Ishikawa (cell line): ENCODE results near the gene DIP2C.

Experiments used
- CEBPB ChIP-seq: IDR thresholded peaks from 2 replicates; pipeline ENCODE4 v1.6.1; 2012
- CREB1 ChIP-seq: IDR thresholded peaks from 2 replicates; pipeline ENCODE4 v1.6.1; 2012; ENCODE audit warnings: low read depth
- EGR1 ChIP-seq: IDR thresholded peaks from 2 replicates; pipeline ENCODE4 v1.6.1; 2012
- EP300 ChIP-seq: IDR thresholded peaks from 2 replicates; pipeline ENCODE4 v1.6.1; 2012; ENCODE audit warnings: borderline replicate concordance
- NFIC ChIP-seq: IDR thresholded peaks from 2 replicates; pipeline ENCODE4 v1.6.1; 2012
- RAD21 ChIP-seq: IDR thresholded peaks from 2 replicates; pipeline ENCODE4 v1.6.1; 2012; ENCODE audit warnings: low read depth
- TAF1 ChIP-seq: IDR thresholded peaks from 2 replicates; pipeline ENCODE4 v1.6.1; 2012; ENCODE audit warnings: low read depth, mild to moderate bottlenecking
- TCF12 ChIP-seq: IDR thresholded peaks from 2 replicates; pipeline ENCODE4 v1.6.1; 2012; ENCODE audit warnings: low read depth
- TEAD4 ChIP-seq: IDR thresholded peaks from 2 replicates; pipeline ENCODE4 v1.6.1; 2012
- YY1 ChIP-seq: IDR thresholded peaks from 2 replicates; pipeline ENCODE4 v1.6.1; 2012; ENCODE audit warnings: low read depth
- ZBTB7A ChIP-seq: IDR thresholded peaks from 2 replicates; pipeline ENCODE4 v1.6.1; 2012; ENCODE audit warnings: low read depth
- TF ChIP-seq, protein P1 (sequence below): IDR thresholded peaks from 2 replicates; pipeline ENCODE4 v1.6.1; 2012; ENCODE audit warnings: low read depth, mild to moderate bottlenecking
- TF ChIP-seq, protein P2 (sequence below): IDR thresholded peaks from 2 replicates; pipeline ENCODE4 v1.6.1; 2012
- TF ChIP-seq, protein P3 (sequence below): IDR thresholded peaks from 2 replicates; pipeline ENCODE4 v1.6.1; 2012

The DIP2C gene

DNA sequence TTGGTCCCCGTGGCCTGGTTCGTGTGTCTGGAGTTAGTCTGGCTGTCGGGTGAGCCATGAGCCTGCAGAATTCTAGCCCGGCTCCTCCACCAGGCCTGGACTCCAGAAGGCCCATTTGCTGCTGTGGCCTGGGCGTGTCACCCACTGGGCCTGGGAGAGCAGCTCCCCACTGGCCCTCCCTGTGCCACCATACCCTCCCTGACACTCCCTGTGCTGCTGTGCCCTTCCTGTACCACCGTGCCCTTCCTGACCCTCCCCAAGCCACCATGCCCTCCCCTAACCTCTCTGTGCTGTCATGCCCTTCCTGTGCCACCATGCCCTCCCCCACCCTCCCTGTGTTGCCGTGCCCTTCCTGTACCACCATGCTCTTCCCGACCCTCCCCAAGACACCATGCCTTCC is 39.1 kb upstream of the DIP2C start:
- TF ChIP-seq TAF1: no peak
- TF ChIP-seq ZBTB7A: no peak
- TF ChIP-seq, protein P1, sequence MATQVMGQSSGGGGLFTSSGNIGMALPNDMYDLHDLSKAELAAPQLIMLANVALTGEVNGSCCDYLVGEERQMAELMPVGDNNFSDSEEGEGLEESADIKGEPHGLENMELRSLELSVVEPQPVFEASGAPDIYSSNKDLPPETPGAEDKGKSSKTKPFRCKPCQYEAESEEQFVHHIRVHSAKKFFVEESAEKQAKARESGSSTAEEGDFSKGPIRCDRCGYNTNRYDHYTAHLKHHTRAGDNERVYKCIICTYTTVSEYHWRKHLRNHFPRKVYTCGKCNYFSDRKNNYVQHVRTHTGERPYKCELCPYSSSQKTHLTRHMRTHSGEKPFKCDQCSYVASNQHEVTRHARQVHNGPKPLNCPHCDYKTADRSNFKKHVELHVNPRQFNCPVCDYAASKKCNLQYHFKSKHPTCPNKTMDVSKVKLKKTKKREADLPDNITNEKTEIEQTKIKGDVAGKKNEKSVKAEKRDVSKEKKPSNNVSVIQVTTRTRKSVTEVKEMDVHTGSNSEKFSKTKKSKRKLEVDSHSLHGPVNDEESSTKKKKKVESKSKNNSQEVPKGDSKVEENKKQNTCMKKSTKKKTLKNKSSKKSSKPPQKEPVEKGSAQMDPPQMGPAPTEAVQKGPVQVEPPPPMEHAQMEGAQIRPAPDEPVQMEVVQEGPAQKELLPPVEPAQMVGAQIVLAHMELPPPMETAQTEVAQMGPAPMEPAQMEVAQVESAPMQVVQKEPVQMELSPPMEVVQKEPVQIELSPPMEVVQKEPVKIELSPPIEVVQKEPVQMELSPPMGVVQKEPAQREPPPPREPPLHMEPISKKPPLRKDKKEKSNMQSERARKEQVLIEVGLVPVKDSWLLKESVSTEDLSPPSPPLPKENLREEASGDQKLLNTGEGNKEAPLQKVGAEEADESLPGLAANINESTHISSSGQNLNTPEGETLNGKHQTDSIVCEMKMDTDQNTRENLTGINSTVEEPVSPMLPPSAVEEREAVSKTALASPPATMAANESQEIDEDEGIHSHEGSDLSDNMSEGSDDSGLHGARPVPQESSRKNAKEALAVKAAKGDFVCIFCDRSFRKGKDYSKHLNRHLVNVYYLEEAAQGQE: no peak
- no peak for TF ChIP-seq TEAD4
- TF ChIP-seq CEBPB: no peak
- no peak for TF ChIP-seq CREB1

GRCh38 chr10:727162-727790 is 37.8 kb upstream of the DIP2C start:
- TF ChIP-seq, protein P2, sequence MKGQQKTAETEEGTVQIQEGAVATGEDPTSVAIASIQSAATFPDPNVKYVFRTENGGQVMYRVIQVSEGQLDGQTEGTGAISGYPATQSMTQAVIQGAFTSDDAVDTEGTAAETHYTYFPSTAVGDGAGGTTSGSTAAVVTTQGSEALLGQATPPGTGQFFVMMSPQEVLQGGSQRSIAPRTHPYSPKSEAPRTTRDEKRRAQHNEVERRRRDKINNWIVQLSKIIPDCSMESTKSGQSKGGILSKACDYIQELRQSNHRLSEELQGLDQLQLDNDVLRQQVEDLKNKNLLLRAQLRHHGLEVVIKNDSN: no peak

DNA sequence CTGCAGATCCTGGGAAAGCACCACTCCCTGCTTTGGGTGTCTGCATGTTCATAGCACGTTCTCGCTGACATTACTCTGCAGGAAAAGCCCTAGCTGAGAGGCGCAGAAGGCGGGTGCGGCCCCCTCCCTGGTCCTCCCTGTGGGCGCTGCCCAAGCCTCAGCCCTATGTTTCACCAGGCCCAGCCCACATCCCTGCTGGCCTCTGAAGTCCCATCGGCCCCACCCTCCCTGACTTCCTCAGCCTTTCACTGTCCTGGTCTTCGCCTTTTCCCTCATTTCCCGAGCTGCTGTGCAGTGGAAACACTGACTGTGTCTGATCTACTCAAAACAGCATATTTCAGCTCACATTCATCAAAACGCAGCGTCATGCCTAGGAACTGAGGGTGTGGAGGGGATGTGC is 36.3 kb upstream of the DIP2C start:
- TF ChIP-seq EP300 (no peak), CREB1 (no peak), TCF12 (no peak), ZBTB7A (no peak), TEAD4 (no peak), RAD21 (no peak), EGR1 (no peak), TAF1 (no peak), YY1 (no peak)
- TF ChIP-seq, protein P3, sequence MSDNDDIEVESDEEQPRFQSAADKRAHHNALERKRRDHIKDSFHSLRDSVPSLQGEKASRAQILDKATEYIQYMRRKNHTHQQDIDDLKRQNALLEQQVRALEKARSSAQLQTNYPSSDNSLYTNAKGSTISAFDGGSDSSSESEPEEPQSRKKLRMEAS: no peak
- TF ChIP-seq, protein P1: no peak
- TF ChIP-seq, protein P2: no peak

DNA sequence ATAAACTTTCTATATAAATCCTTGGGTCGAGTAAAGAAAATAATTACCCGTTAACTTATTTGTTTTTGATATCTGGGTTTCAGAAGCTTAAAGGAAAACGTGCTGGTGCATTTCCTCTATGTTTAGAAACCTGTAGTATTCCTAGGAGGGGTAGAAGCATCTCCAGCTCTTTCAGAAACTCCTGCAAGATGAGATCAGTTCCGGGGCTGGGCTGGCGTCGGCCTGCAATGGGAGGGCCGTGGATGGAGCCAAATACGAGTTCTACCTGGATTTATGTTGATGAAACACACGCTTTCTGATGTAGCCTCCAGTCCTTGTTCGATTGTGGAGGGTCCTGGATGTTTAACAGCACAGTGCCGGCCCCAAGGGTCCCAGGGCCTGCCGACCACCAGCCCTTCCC is 35.8 kb upstream of the DIP2C start:
- TF ChIP-seq, protein P3: no peak
- TF ChIP-seq CEBPB: no peak
- TF ChIP-seq EP300: no peak
- no peak for TF ChIP-seq TEAD4
- TF ChIP-seq, protein P2: no peak
- TF ChIP-seq CREB1: no peak
- TF ChIP-seq TAF1: no peak
- TF ChIP-seq, protein P1: no peak
- TF ChIP-seq EGR1: no peak
- no peak for TF ChIP-seq ZBTB7A

- TF ChIP-seq EGR1: no peak
- TF ChIP-seq, protein P1: no peak
- no peak for TF ChIP-seq NFIC
- TF ChIP-seq RAD21: no peak
- no peak for TF ChIP-seq CREB1
- TF ChIP-seq, protein P2: no peak; the same call in 1 of the 2 replicates
- TF ChIP-seq, protein P3: no peak
- TF ChIP-seq YY1: no peak
- no peak for TF ChIP-seq ZBTB7A
- no peak for TF ChIP-seq CEBPB
- TF ChIP-seq TAF1: no peak
- TF ChIP-seq TCF12: no peak
These were observed 34.5 kb upstream of the DIP2C start for GRCh38 chr10:723973-724372.
